GM23338 (cell line): ENCODE measurements around the gene CDKAL1. TPM values are rescaled to one million over a fixed set of nuclear protein-coding genes. Genes with fewer than 3 reads are reported as not detected.

Experiments
- ATAC-seq: fragments of 200-7000 bp; cut with Tn5 transposase; 3 replicates; pipeline ENCODE4 v1.9.1; 2020
- DNase-seq: peaks from one replicate; pipeline ENCODE4 v3.0.0-alpha.2; 2015; ENCODE audit warnings: low spot score
- H2AFZ ChIP-seq: fragments of 200-600 bp; sonication (generic); 2 replicates; pipeline ENCODE4 v1.8.0; 2016; ENCODE audit warnings: antibody characterized with exemption, mild to moderate bottlenecking, moderate library complexity
- H3F3A ChIP-seq: fragments of 200-600 bp; sonication (generic); replicated peaks from 2 replicates; pipeline ENCODE4 v1.8.0; 2017; ENCODE audit warnings: antibody characterized with exemption, mixed run types, low read depth
- H3K27ac ChIP-seq: fragments of 200-600 bp; sonication (generic); 2 replicates; pipeline ENCODE4 v1.6.1; 2016; ENCODE audit warnings: low read depth
- H3K27me3 ChIP-seq: fragments of 200-600 bp; sonication (generic); 2 replicates; pipeline ENCODE4 v1.8.0; 2016; ENCODE audit warnings: mild to moderate bottlenecking, mixed run types, moderate library complexity; ENCODE audit not compliant: insufficient read depth
- H3K36me3 ChIP-seq: fragments of 200-600 bp; sonication (generic); 2 replicates; pipeline ENCODE4 v1.8.0; 2016; ENCODE audit warnings: mild to moderate bottlenecking; ENCODE audit not compliant: insufficient read depth
- H3K4me1 ChIP-seq: fragments of 200-600 bp; sonication (generic); 2 replicates; pipeline ENCODE4 v1.8.0; 2016; ENCODE audit warnings: mild to moderate bottlenecking, moderate library complexity; ENCODE audit not compliant: insufficient read depth
- H3K4me2 ChIP-seq: fragments of 200-600 bp; sonication (generic); 2 replicates; pipeline ENCODE4 v1.7.1; 2017; ENCODE audit warnings: mixed run types
- H3K4me3 ChIP-seq: fragments of 200-600 bp; sonication (generic); 2 replicates; pipeline ENCODE4 v1.6.1; 2016; ENCODE audit warnings: mixed run types
- H3K79me2 ChIP-seq: fragments of 200-600 bp; sonication (generic); replicated peaks from 2 replicates; pipeline ENCODE4 v1.8.0; 2017; ENCODE audit warnings: mild to moderate bottlenecking; ENCODE audit not compliant: insufficient read depth
- H3K9me2 ChIP-seq: fragments of 200-600 bp; sonication (generic); 2 replicates; pipeline ENCODE4 v1.8.0; 2017; ENCODE audit not compliant: insufficient read depth
- H4K20me1 ChIP-seq: fragments of 200-600 bp; sonication (generic); replicated peaks from 2 replicates; pipeline ENCODE4 v1.8.0; 2017; ENCODE audit warnings: mild to moderate bottlenecking; ENCODE audit not compliant: insufficient read depth
- H3K27ac Mint-ChIP-seq: 2 replicates; pipeline ENCODE4 v1.8.0; 2020; ENCODE audit warnings: inconsistent platforms, mild to moderate bottlenecking, moderate library complexity, mixed read lengths
- H3K27me3 Mint-ChIP-seq: 3 replicates; pipeline ENCODE4 v1.8.0; 2022; ENCODE audit warnings: low read depth, mild to moderate bottlenecking, moderate library complexity, mixed read lengths, inconsistent platforms; ENCODE audit not compliant: insufficient read depth, poor library complexity
- H3K36me3 Mint-ChIP-seq: 3 replicates; pipeline ENCODE4 v1.8.0; 2021; ENCODE audit warnings: low read depth, mild to moderate bottlenecking, inconsistent platforms, moderate library complexity, mixed read lengths
- H3K4me1 Mint-ChIP-seq: 3 replicates; pipeline ENCODE4 v1.8.0; 2020; ENCODE audit warnings: mild to moderate bottlenecking, inconsistent platforms, mixed read lengths
- H3K4me3 Mint-ChIP-seq: 3 replicates; pipeline ENCODE4 v1.8.0; 2021; ENCODE audit warnings: moderate library complexity, mild to moderate bottlenecking, inconsistent platforms, mixed read lengths
- H3K9me3 Mint-ChIP-seq: 3 replicates; pipeline ENCODE4 v1.8.0; 2020; ENCODE audit warnings: moderate library complexity, mild to moderate bottlenecking, inconsistent platforms, mixed read lengths
- CREB1 ChIP-seq: fragments of 250-450 bp; sonication (Bioruptor Pico); IDR thresholded peaks from 2 replicates; pipeline ENCODE4 v1.5.0; 2020; ENCODE audit warnings: low read depth, mild to moderate bottlenecking, moderate library complexity
- EZH2 ChIP-seq: fragments of 200-600 bp; sonication (generic); IDR thresholded peaks from one replicate; pipeline ENCODE4 v1.8.0; 2017; ENCODE audit warnings: antibody characterized with exemption, mild to moderate bottlenecking, low read depth; ENCODE audit not compliant: unreplicated experiment
- EZH2phosphoT487 ChIP-seq: fragments of 200-600 bp; sonication (generic); IDR thresholded peaks from one replicate; pipeline ENCODE4 v1.8.1; 2018; ENCODE audit warnings: antibody characterized with exemption; ENCODE audit not compliant: unreplicated experiment
- JUNB ChIP-seq: IDR thresholded peaks from one replicate; pipeline ENCODE4 v1.6.1; 2016; ENCODE audit warnings: antibody characterized with exemption; ENCODE audit not compliant: unreplicated experiment
- POLR2AphosphoS5 ChIP-seq: IDR thresholded peaks from 2 replicates; pipeline ENCODE4 v1.6.1; 2016; ENCODE audit warnings: antibody characterized with exemption, low read depth
- STAT1 ChIP-seq: IDR thresholded peaks from one replicate; pipeline ENCODE4 v1.6.1; 2016; ENCODE audit warnings: antibody characterized with exemption; ENCODE audit not compliant: unreplicated experiment
- ZNF331 ChIP-seq: fragments of 250-450 bp; sonication (Bioruptor Pico); IDR thresholded peaks from 2 replicates; pipeline ENCODE4 v1.5.0; 2020; ENCODE audit warnings: low read depth, mild to moderate bottlenecking, moderate library complexity
- long read RNA-seq: library from polyadenylated mRNA; unstranded; transcript quantifications from one replicate; pipeline ENCODE4 v2.0.0, GENCODE V29; 2020; ENCODE audit not compliant: unreplicated experiment
- polyA plus RNA-seq: library from polyadenylated mRNA; unstranded; fragments of >200 nt; fragmentation: Nextera tagmentation; extraction: Ambion mirVana; gene quantifications from 2 replicates; pipeline ENCODE4 v1.2.1, GENCODE V29; 2016
- total RNA-seq: library from RNA; depleted of rRNA; stranded (reverse); fragments of >200 nt; shearing (Covaris generic); gene quantifications from 2 replicates; pipeline ENCODE4 v1.2.3, GENCODE V29; 2014; rRNA removed
- TF ChIP-seq, protein P1 (sequence below): IDR thresholded peaks from 2 replicates; pipeline ENCODE4 v1.6.1; 2016; ENCODE audit warnings: antibody characterized with exemption
- TF ChIP-seq, protein P2 (sequence below): IDR thresholded peaks from one replicate; pipeline ENCODE4 v1.6.1; 2018; ENCODE audit warnings: antibody characterized with exemption; ENCODE audit not compliant: unreplicated experiment
- TF ChIP-seq, protein P3 (sequence below), 2 experiments: fragments of 200-600 bp in 1 of 2; sonication (generic) in 1 of 2; conservative IDR thresholded peaks; 2 replicates each; pipeline versions ENCODE4 v1.5.1 to v1.6.1; 2016 to 2017; ENCODE audit warnings: antibody characterized with exemption in 2 of 2, low read depth in 2 of 2, mild to moderate bottlenecking in 2 of 2, moderate library complexity in 1 of 2

Gene CDKAL1
- total RNA-seq (22.5 and 35.0 TPM in 2 replicates), polyA plus RNA-seq (15.9 and 17.8 TPM in 2 replicates)
- long read RNA-seq, partial matches to known transcripts = 3 of 10 reads
- long read RNA-seq, other reads (novel, unspliced or antisense) = 5 of 10 reads

DNA sequence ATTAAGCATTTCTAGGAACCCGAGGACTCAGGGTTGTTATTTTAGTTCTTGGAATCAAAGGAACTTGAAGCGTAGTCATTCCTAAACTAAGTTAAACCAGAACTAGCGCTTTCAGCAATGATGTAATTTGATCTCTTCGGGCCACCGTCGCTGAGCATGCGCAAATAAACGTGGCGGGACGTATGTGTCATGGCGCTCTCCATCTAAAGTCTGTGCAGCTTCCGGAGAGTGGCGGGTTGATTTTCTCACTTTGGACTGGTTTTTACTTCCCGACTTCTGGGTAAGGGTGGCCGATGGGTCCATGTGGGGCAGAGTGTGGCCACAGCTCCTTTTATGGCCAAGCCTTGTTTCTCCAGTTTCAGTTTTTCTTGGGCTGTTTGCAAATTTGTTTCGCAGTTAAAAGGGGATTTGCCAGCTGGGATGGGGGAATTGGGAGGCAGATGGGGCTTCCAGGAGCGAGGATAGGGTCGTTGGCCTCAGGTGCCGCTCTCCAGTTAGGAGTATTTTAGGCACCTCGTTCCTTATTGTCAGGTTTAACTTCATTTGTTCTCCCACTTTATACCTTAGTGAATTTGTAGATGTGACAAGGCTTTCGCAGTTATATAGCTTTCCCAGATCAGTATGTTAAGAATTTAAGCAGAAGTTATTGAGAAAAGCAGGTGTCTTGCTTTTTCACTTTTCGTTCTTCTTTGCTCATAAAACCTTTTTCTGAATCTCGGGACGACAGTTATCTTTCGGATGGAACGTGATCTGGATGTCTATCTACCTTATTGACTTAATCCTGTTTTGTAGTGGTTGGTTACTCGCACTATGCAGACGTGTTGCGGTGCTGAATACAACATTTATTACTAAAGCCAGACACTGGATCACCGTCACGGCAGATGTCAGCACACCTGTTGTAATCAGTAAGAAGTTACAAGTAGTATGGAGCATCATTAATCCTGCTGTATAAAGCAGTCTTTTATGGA lies at the start of gene CDKAL1:
TSS of gene CDKAL1 (plus strand) at position 163 of the 968 bp plus-strand sequence. CDS start 11,894 bp downstream, outside the sequence.
- Histone ChIP-seq H3K4me1 (peaks cover 15% of the 10 kb centered on the region; the same call in 1 of the 2 replicates), H2AFZ (peak within 1 kb of the TSS; percentile 1; the same call in 1 of the 2 replicates), H3K4me2 (peak within 1 kb of the TSS; percentile 87), H3K79me2 (peaks cover 51% of the 10 kb centered on the region), H4K20me1 (peaks cover 5% of the 10 kb centered on the region), H3K36me3 (no peaks in the 10 kb centered on the region), H3K4me3 (peak within 1 kb of the TSS; percentile 75), H3F3A (no peaks in the 10 kb centered on the region), H3K27me3 (no peaks in the 10 kb centered on the region), H3K27ac (peak within 1 kb of the TSS; percentile 79), H3K9me2 (no peaks in the 10 kb centered on the region)
- H3K4me3 Mint-ChIP-seq = peak within 1 kb of the TSS; percentile 97
- DNase-seq (peak; percentile 94), ATAC-seq (peak; percentile 92)
- H3K27me3 Mint-ChIP-seq = peaks cover 7% of the 10 kb centered on the region
- TF ChIP-seq ZNF331 (no peak), CREB1 (CRISPR knock-in tag) (peak; percentile 70), POLR2AphosphoS5 (peak; percentile 83)
- TF ChIP-seq, protein P1, sequence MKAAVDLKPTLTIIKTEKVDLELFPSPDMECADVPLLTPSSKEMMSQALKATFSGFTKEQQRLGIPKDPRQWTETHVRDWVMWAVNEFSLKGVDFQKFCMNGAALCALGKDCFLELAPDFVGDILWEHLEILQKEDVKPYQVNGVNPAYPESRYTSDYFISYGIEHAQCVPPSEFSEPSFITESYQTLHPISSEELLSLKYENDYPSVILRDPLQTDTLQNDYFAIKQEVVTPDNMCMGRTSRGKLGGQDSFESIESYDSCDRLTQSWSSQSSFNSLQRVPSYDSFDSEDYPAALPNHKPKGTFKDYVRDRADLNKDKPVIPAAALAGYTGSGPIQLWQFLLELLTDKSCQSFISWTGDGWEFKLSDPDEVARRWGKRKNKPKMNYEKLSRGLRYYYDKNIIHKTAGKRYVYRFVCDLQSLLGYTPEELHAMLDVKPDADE = 0 out of 2 replicates have a peak, but pooled peaks have one; percentile 33
- no peaks in the 10 kb centered on the region for H3K9me3 Mint-ChIP-seq
- peaks cover 5% of the 10 kb centered on the region; the same call in 1 of the 3 replicates for H3K36me3 Mint-ChIP-seq
- peaks cover 9% of the 10 kb centered on the region; the same call in 2 of the 3 replicates for H3K4me1 Mint-ChIP-seq
- H3K27ac Mint-ChIP-seq = peak within 1 kb of the TSS; percentile 98

DNA sequence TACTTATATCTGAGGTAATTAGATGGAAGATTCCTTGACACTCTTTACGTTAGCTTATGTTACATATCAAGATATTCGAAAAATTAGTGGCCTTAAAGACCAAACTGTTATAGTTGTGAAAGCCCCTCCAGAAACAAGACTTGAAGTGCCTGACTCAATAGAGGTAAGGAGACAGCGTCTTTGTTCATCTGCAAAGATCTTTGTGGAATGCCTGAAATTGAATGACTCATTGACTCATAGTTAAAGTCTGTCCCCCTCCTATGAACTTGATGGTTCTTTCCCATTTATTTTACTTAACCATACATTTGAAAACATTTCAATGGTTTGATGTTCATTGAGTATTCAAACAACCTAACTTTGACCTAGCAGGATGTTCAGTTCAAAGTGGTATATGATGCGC lies 47.6 kb upstream of the CDKAL1 start:
- no peak for DNase-seq
- Histone ChIP-seq H2AFZ (no peak overlapping the region), H3K27me3 (no peaks in the 10 kb centered on the region), H3K9me2 (no peaks in the 10 kb centered on the region), H3K4me1 (no peaks in the 10 kb centered on the region), H4K20me1 (peaks cover 15% of the 10 kb centered on the region), H3K36me3 (peaks cover 50% of the 10 kb centered on the region), H3K4me3 (no peak overlapping the region), H3K27ac (no peak overlapping the region), H3K4me2 (no peak overlapping the region), H3F3A (no peaks in the 10 kb centered on the region; the same call in 1 of the 2 replicates), H3K79me2 (peaks cover 27% of the 10 kb centered on the region)
- Mint-ChIP-seq H3K27ac (no peak overlapping the region), H3K36me3 (peaks cover 100% of the 10 kb centered on the region), H3K27me3 (peaks cover 8% of the 10 kb centered on the region), H3K4me1 (peaks cover 27% of the 10 kb centered on the region), H3K9me3 (no peaks in the 10 kb centered on the region), H3K4me3 (no peak overlapping the region)
- no peak for ATAC-seq
- TF ChIP-seq, protein P2, sequence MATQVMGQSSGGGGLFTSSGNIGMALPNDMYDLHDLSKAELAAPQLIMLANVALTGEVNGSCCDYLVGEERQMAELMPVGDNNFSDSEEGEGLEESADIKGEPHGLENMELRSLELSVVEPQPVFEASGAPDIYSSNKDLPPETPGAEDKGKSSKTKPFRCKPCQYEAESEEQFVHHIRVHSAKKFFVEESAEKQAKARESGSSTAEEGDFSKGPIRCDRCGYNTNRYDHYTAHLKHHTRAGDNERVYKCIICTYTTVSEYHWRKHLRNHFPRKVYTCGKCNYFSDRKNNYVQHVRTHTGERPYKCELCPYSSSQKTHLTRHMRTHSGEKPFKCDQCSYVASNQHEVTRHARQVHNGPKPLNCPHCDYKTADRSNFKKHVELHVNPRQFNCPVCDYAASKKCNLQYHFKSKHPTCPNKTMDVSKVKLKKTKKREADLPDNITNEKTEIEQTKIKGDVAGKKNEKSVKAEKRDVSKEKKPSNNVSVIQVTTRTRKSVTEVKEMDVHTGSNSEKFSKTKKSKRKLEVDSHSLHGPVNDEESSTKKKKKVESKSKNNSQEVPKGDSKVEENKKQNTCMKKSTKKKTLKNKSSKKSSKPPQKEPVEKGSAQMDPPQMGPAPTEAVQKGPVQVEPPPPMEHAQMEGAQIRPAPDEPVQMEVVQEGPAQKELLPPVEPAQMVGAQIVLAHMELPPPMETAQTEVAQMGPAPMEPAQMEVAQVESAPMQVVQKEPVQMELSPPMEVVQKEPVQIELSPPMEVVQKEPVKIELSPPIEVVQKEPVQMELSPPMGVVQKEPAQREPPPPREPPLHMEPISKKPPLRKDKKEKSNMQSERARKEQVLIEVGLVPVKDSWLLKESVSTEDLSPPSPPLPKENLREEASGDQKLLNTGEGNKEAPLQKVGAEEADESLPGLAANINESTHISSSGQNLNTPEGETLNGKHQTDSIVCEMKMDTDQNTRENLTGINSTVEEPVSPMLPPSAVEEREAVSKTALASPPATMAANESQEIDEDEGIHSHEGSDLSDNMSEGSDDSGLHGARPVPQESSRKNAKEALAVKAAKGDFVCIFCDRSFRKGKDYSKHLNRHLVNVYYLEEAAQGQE = no peak
- TF ChIP-seq EZH2phosphoT487 (no peak), EZH2 (no peak), STAT1 (no peak), ZNF331 (no peak), JUNB (no peak), POLR2AphosphoS5 (no peak), CREB1 (CRISPR knock-in tag) (no peak)
- TF ChIP-seq, protein P3, sequence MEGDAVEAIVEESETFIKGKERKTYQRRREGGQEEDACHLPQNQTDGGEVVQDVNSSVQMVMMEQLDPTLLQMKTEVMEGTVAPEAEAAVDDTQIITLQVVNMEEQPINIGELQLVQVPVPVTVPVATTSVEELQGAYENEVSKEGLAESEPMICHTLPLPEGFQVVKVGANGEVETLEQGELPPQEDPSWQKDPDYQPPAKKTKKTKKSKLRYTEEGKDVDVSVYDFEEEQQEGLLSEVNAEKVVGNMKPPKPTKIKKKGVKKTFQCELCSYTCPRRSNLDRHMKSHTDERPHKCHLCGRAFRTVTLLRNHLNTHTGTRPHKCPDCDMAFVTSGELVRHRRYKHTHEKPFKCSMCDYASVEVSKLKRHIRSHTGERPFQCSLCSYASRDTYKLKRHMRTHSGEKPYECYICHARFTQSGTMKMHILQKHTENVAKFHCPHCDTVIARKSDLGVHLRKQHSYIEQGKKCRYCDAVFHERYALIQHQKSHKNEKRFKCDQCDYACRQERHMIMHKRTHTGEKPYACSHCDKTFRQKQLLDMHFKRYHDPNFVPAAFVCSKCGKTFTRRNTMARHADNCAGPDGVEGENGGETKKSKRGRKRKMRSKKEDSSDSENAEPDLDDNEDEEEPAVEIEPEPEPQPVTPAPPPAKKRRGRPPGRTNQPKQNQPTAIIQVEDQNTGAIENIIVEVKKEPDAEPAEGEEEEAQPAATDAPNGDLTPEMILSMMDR (conservative IDR thresholded peaks at IDR 0.05; ENCODE audit: low read depth in 2 of 2) = no peak
- TF ChIP-seq, protein P1 = no peak
